K562 (cell line): Measurements from ENCODE around the gene CPA2. TPM values are rescaled to one million over a fixed set of nuclear protein-coding genes. Genes with fewer than 3 reads are reported as not detected.
A peak's percentile ranks its signal among the peaks of the same experiment; 100 is the strongest.

Experiments used
- ATAC-seq: fragments of 200-7000 bp; cut with Tn5 transposase; 3 replicates; pipeline ENCODE4 v1.9.1; 2020; ENCODE audit warnings: moderate library complexity
- BruUV-seq: library from RNA; stranded (reverse); fragments of 400-500 nt; replicated peaks from 2 replicates; lab custom pipeline; 2021; lab: Mats Ljungman, UMichigan
- CTCF ChIA-PET: fragments of 300-600 bp; formaldehyde crosslinking; extraction: SDS; loops from one replicate; lab custom pipeline; 2021; ENCODE audit warnings: low intra/inter-chr PET ratio; lab: Yijun Ruan, JAX
- POLR2A ChIA-PET: fragments of 300-600, 350-650 bp; sonication (Branson Sonifier 250); formaldehyde crosslinking; extraction: SDS; loops from one replicate; lab custom pipeline; 2021; ENCODE audit warnings: antibody characterized with exemption, inconsistent platforms; lab: Yijun Ruan, JAX
- DNase-seq, 4 experiments: peaks; one replicate each; pipeline versions ENCODE4 v3.0.0 to v3.0.0-alpha.2; 2011 to 2018; ENCODE audit warnings: low spot score in 3 of 4, mixed read lengths in 3 of 4; ENCODE audit errors: extremely low read depth in 1 of 4
- FAIRE-seq: peaks from 2 replicates; lab custom pipeline; 2011; peaks lifted over from hg19 to GRCh38; lab: Jason Lieb, UNC
- H2AFZ ChIP-seq: 2 replicates; pipeline ENCODE4 v1.6.0; 2011; ENCODE audit warnings: low read depth, low read length, control low read depth, inconsistent platforms
- H3K27ac ChIP-seq: fragments of 200-600 bp; 3 replicates; pipeline ENCODE4 v1.8.0; 2011; ENCODE audit warnings: low read depth, mild to moderate bottlenecking, control low read depth, inconsistent platforms, low read length, moderate library complexity, mixed read lengths; ENCODE audit errors: extremely low read depth
- H3K27me3 ChIP-seq, 2 experiments: fragments of 300-600 bp in 1 of 2; 2 replicates in 1 of 2; 3 replicates in 1 of 2; pipeline versions ENCODE4 v1.6.0 to v1.8.0; 2011; ENCODE audit warnings: inconsistent platforms in 2 of 2, low read length in 2 of 2, mild to moderate bottlenecking in 1 of 2, mixed read lengths in 1 of 2, moderate library complexity in 1 of 2; ENCODE audit not compliant: control insufficient read depth in 2 of 2, insufficient read depth in 2 of 2
- H3K36me3 ChIP-seq: fragments of 300-600 bp; 3 replicates; pipeline ENCODE4 v1.8.0; 2011; ENCODE audit warnings: mild to moderate bottlenecking, low read length, inconsistent platforms; ENCODE audit not compliant: control insufficient read depth, insufficient read depth
- H3K4me1 ChIP-seq, 2 experiments: fragments of 200-600 bp in 1 of 2; replicated peaks in 1 of 2; 2 replicates in 1 of 2; 3 replicates in 1 of 2; pipeline versions ENCODE4 v1.5.1 to v1.8.0; 2011; ENCODE audit warnings: inconsistent platforms in 2 of 2, low read length in 2 of 2, mild to moderate bottlenecking in 1 of 2, mixed read lengths in 1 of 2, moderate library complexity in 1 of 2; ENCODE audit not compliant: control insufficient read depth in 2 of 2, insufficient read depth in 2 of 2
- H3K4me2 ChIP-seq: 2 replicates; pipeline ENCODE4 v1.6.1; 2011; ENCODE audit warnings: low read length, control low read depth, inconsistent platforms, mixed read lengths; ENCODE audit not compliant: insufficient read depth
- H3K4me3 ChIP-seq: fragments of 200-600 bp; sonication (generic), shearing (Covaris generic); 2 replicates; pipeline ENCODE4 v1.5.1; 2016; ENCODE audit warnings: control low read depth, inconsistent platforms
- H3K79me2 ChIP-seq: fragments of 200-600 bp; 3 replicates; pipeline ENCODE4 v1.8.0; 2011; ENCODE audit warnings: low read length, inconsistent platforms; ENCODE audit not compliant: control insufficient read depth, insufficient read depth
- H3K9ac ChIP-seq, 2 experiments: 2 replicates each; pipeline versions ENCODE4 v1.6.0 to v1.6.1; 2011; ENCODE audit warnings: low read depth in 2 of 2, low read length in 2 of 2, control low read depth in 1 of 2, inconsistent platforms in 1 of 2, mild to moderate bottlenecking in 1 of 2, mixed read lengths in 1 of 2; ENCODE audit not compliant: insufficient read depth in 1 of 2
- H3K9me1 ChIP-seq: one replicate; pipeline ENCODE4 v1.6.0; 2011; ENCODE audit warnings: inconsistent platforms, mild to moderate bottlenecking, low read length, moderate library complexity; ENCODE audit not compliant: control insufficient read depth, insufficient read depth
- H3K9me3 ChIP-seq: replicated peaks from 2 replicates; pipeline ENCODE4 v1.5.1; 2011; ENCODE audit warnings: low read depth, low read length, inconsistent platforms; ENCODE audit not compliant: control insufficient read depth, insufficient read depth
- H4K20me1 ChIP-seq: replicated peaks from 2 replicates; pipeline ENCODE4 v1.6.1; 2011; ENCODE audit warnings: low read length, inconsistent platforms, mixed read lengths; ENCODE audit not compliant: control insufficient read depth, insufficient read depth
- C11orf30 ChIP-seq: fragments of 450-650 bp; IDR thresholded peaks from 2 replicates; pipeline ENCODE4 v1.6.1; 2016; ENCODE audit warnings: low read depth, mild to moderate bottlenecking
- MAFF ChIP-seq: IDR thresholded peaks from 2 replicates; pipeline ENCODE4 v1.6.1; 2012; ENCODE audit warnings: low read length, improper control_type of control experiment
- MAFG ChIP-seq: fragments of 450-650 bp; conservative IDR thresholded peaks from 2 replicates; pipeline ENCODE4 v1.6.1; 2016; ENCODE audit warnings: missing genetic modification characterization, missing compliant biosample characterization
- MAFK ChIP-seq: IDR thresholded peaks from 2 replicates; pipeline ENCODE4 v1.6.1; 2011; ENCODE audit warnings: low read length, improper control_type of control experiment
- SMAD1 ChIP-seq: fragments of 150-350 bp; IDR thresholded peaks from 2 replicates; pipeline ENCODE4 v1.6.1; 2014; ENCODE audit warnings: low read length, low read depth; ENCODE audit not compliant: partially characterized antibody
- ZNF316 ChIP-seq: fragments of 450-650 bp; IDR thresholded peaks from 2 replicates; pipeline ENCODE4 v1.6.1; 2016
- WGBS: fragments of 100-300 bp; shearing (Covaris generic); methylation state at CpG from one replicate; pipeline ENCODE4 v1.1.6; 2016; ENCODE audit warnings: low coverage, mixed read lengths; ENCODE audit not compliant: insufficient coverage; ENCODE audit errors: missing lambda C conversion rate; 5-methylcytosine and 5-hydroxymethylcytosine counted together
- in situ Hi-C: fragments of 300-500 bp; cut with MboI; formaldehyde crosslinking; loops from 4 replicates; pipeline ENCODE4 v1.15.0; 2018; ENCODE audit warnings: inconsistent platforms, mixed read lengths
- intact Hi-C: fragments of 100-400 bp; cut with micrococcal nuclease; formaldehyde crosslinking; loops from 2 replicates; pipeline ENCODE4 v1.14.2; 2022
- polyA plus RNA-seq, 8 experiments: library from polyadenylated mRNA; depleted of rRNA in 4 of 8; stranded (reverse) in 5 of 8; unstranded in 3 of 8; fragments of >200 nt; fragmentation: Nextera tagmentation in 2 of 8; fragmentation: Illumina TruSeq in 1 of 8; extraction: Ambion mirVana in 2 of 8; extraction: Trizol in 1 of 8; gene quantifications; 2 replicates each; pipeline versions ENCODE4 v1.2.1 to v1.2.3, GENCODE V29; 2011 to 2014; ENCODE audit warnings: inconsistent platforms in 1 of 8, missing spikeins in 1 of 8
- total RNA-seq, 7 experiments: library from RNA; depleted of rRNA in 6 of 7; stranded (reverse); fragments of >200 nt in 6 of 7; fragmentation: Illumina TruSeq in 2 of 7; extraction: Trizol in 2 of 7; gene quantifications; 2 replicates each; pipeline versions ENCODE4 v1.2.1 to v1.2.3, GENCODE V29; 2011 to 2021; ENCODE audit warnings: low replicate concordance in 1 of 7

Gene CPA2
- total and polyA plus RNA-seq, 9 of the 15 experiments (the other 6 are each of a cell fraction or from before 2014, with no cell fraction given): 0.04 to 0.84 (median 0.09) TPM; not detected in 4

DNA sequence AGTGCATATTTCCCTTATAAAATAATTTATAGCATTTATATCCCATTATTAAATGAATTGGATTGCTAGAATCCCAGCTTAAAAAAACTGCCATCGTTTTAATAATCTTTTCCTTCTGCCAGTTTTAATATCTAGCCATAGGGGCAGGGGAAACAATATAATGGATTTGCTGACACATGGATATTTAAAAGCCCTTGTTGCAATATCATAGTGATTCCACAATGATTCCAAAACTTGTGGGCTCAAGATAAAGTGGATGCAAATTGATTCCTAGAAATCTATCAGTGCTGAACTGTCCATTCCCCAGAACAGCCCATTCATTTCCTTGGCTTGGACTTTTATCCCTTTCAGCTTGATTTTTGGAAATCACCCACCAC lies 2.6 kb downstream of the CPA2 start:
- Histone ChIP-seq H4K20me1 (no peaks in the 10 kb centered on the region), H3K9me1 (no peaks in the 10 kb centered on the region), H3K4me3 (no peak overlapping the region), H3K4me2 (no peak overlapping the region), H3K9me3 (no peaks in the 10 kb centered on the region), H3K36me3 (no peaks in the 10 kb centered on the region), H3K27ac (no peak overlapping the region), H3K79me2 (no peaks in the 10 kb centered on the region), H3K9ac (peak overlapping the region in 1 of 2 experiments; percentile 11; a peak in 1 of 4 replicates), H2AFZ (0 out of 2 replicates have a peak overlapping the region, but pooled peaks have one; percentile 4), H3K27me3 (peaks cover 14% of the 10 kb centered on the region in 2 experiments; a peak in 3 of 5 replicates), H3K4me1 (peaks cover 8 to 9% of the 10 kb centered on the region in 2 experiments; a peak in 4 of 5 replicates)
- in situ Hi-C loops (no loop called here), intact Hi-C loops (no loop called here)
- no TSS peak for BruUV-seq
- CTCF ChIA-PET: no interaction called here
- DNase-seq (no peak), FAIRE-seq (no peak), ATAC-seq (no peak)
- TF ChIP-seq ZNF316 (peak; percentile 91), SMAD1 (no peak), MAFK (peak; percentile 81), MAFG (tag) (peak; percentile 77), C11orf30 (peak; percentile 83), MAFF (peak; percentile 85)
- 0% methylated on average over 1 of the region's 1 CpG for WGBS
- POLR2A ChIA-PET: interaction anchor here (0.6 kb wide), 1 partner anchor 28 kb away, joined by 3 read pairs; no protein-coding TSS in a partner anchor
